Stimulated activated CD8-positive, alpha-beta memory T cell treated with anti-CD3 and anti-CD28 coated beads, Interleukin-2, amount 100 ng/mL, for 48 hours (primary cell): ENCODE data around the gene STX18.
A peak's percentile ranks its signal among the peaks of the same experiment; 100 is the strongest.
"Not testable (repeated sequence)": the region's sequence is repeated elsewhere in the genome, so short reads cannot be mapped to it uniquely, and the experiment has no call there.

ENCODE experiments used
- DNase-seq, 2 donors: peaks; one replicate each; pipeline ENCODE4 v3.0.0-alpha.2; 2020; ENCODE audit warnings: low read depth in 2 of 2

Gene STX18

DNA sequence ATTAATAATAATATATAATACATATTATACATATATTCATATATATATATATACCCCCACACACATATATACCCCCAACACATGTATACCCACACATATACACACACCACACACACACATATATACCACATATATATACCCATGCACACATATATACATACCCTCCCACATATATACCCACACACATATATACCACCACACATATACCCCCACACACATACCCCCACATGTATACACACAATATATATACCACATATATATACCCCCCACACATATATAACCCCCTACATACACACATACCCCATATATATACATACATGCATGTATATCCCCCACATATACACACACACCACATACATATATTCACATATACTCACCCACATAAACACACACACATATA lies 103.0 kb downstream of the STX18 start:
- DNase-seq = no peak

GRCh38 chr4:4437798-4438470 lies 103.9 kb downstream of the STX18 start:
- DNase-seq = no peak

DNA sequence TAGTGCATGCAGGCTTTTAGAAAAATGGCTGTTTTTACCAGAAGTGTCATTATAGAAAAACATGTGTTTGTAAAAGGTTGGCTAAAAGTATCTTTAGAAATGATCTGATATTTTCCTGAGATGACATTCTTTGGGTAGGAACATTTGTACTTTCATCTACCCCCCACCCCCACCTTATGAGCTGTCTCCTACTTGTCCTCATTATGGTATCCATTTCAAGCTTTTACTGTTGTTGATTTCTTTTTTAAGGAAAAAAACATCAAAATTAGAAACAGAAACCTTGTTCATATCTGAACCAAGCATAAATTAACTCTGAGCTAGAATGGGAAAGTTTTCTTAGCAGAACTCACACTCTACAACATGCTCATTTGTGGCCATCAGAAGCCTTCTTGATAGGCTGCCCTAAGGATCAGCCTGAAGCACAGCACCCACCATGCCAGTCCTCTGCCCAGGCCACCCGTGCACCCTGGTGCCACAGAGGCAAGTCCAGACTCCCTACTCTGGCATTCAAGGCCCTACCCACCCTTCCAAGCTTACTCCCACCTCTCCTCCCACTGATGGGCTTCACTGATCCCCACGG lies 105.5 kb downstream of the STX18 start:
- no peak for DNase-seq

DNA sequence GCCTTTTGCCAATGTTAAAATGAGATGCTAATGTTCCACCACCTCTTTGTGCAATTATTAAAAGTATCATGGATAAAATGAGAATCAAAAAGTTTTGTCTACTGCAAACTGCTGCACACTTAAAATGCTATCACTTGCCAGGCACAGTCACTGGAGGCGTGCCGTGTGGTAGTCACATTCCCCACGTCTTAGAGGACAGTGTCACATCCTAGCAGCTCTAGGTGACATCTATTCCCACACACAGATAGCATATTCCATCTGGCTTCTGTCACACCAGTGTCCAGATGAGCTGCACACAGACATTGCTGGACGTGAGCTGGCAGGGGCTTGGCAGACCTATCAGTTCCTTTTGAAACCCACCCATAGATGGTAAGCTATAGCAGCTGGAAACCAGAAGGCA lies 107.9 kb downstream of the STX18 start:
- DNase-seq = no peak

DNA sequence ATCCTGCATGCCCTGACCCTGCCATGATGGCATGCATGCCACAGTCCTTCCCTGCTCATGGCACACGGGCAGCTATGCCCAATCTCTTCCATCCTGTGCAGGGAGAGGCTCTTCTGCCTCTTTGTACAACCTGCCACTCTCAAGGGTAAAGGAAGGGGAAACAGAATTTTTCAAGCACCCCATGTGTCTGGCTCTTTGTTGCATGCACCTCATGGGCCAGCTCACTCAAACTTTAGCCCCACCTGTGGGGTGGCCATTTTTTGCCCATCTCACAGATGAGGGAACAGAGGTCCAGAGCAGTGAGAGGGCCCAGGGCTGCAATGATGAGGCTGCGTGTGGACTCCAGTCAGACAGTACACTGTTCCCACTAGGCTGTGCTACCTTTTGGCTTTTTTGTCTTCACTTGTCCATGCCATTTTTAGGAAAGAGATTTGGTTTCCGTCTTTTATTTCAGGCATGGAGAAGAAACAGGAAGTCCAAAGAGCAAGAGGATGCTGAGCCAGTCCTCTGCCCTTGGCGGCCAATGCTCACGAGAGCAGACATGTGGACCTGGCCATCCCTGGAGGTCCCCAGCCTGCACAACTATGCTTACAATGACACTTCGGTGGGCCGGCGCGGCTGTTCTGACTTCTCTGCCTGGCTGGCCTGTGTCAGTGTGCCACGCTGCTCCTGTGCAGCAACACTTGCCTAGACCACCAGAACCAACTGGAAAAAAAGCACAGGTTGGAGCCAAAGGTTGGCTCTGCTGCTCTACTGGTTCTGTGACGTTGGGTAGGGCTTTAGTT lies 109.3 kb downstream of the STX18 start:
- DNase-seq = no peak

GRCh38 chr4:4430492-4431195 lies 111.2 kb downstream of the STX18 start:
- DNase-seq = peak; percentile 14 to 26

- no peak for DNase-seq
Measured at GRCh38 chr4:4428966-4429875, 112.6 kb downstream of the STX18 start.

DNA sequence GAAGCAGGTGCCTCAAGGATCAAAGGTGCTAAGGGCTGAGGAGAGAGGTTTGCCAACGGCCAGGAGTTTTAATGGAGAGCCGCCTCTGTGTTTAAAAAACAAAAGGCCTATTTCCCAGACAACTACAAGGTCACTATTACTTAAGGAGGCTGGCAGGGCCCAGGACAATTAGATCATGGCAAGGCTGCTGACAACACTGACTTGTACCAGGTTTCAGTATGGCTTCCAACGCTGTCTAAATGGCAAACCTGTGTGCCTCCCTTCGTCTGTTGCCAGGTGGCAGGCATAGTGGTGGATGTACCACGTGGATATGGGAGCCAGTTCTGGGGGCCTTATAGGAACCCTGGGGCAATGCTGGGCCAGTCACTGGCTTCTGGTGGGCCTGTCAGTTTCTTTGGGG lies 114.0 kb downstream of the STX18 start:
- no peak for DNase-seq

DNA sequence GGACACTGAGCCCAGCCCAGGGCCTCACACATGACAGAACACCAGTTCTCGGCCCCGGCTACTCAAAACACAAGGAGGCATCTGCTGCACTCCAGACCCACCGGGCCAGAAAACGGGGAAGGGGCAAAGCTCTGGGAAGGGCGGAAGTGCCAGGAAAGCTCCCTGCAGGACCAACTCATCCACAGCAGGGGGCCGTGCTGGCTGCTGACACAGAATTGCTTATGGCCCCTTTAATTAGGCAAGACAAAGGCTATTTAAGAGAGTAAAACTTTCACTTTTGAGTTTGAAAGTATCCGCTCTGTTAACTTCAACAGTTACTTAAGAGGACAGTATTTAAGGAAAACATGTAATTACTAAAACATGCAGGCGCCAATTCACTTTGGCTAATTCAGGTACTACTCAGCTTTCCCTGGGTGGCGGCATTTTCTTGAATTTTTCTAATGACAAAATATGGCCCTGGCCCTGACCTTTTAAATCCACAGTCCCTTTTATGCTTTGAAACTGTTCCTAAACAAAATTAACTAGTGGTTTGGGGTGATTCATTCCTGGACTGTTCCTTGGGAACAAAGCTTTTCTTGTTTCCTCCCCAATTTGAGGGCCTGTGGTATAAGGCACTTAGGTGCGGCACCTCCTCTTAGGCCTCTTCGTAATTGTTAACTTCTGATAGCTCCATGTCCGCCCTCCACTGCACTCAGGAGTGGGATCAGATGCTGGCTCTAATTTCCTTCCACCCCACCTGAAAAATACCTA lies 114.6 kb downstream of the STX18 start:
- no peak for DNase-seq

DNA sequence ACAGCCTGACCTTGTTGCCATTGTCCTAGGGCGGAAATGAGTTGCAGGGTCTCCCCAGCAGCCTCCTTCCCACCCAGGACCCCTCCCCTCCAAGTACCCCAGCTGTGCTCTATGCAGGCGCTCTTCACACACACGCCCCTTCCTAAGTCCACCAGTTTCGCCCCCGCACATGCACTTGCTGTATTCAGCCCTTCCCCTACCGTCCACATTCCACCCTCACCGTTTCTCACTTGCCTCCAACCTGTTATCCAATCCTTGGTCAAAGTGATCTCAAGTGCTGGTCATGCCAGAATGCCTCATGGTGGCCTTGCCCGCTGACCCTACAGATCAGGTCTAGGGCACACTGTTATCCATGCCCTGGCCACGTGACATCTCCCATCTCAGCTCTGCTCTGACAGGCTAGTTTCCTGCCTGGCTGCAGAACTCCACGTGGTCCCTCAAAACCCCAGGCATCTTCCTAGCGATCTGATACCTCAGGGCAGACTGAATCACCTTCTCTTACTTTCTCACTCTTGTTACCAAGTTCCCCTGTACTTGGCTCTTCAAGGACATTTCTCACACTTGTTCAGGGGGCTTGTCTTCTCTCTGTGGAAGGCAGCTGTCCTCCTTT lies 115.2 kb downstream of the STX18 start:
- no peak for DNase-seq

DNA sequence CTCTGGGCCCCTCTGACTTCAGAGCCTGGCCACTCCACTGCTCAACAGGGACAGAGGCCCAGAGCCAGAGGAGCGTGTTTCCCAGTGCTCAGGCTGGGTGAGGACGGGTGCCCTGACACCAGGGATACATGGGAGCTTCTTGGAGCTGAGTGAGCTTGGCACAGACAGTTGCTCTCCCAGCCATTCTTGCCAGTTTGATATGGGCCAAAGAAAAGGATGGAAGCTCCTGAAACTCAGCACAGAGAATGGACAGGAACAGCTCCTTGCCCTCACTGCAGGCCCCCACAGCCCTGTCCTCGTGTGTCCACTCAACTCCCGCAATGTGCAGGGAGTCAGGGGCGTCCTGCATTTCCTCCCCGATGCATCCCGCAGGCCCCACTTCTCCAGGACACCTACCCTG lies 116.2 kb downstream of the STX18 start:
- no peak for DNase-seq

- no peak for DNase-seq
Measured at GRCh38 chr4:4425119-4425690, 116.6 kb downstream of the STX18 start.

DNA sequence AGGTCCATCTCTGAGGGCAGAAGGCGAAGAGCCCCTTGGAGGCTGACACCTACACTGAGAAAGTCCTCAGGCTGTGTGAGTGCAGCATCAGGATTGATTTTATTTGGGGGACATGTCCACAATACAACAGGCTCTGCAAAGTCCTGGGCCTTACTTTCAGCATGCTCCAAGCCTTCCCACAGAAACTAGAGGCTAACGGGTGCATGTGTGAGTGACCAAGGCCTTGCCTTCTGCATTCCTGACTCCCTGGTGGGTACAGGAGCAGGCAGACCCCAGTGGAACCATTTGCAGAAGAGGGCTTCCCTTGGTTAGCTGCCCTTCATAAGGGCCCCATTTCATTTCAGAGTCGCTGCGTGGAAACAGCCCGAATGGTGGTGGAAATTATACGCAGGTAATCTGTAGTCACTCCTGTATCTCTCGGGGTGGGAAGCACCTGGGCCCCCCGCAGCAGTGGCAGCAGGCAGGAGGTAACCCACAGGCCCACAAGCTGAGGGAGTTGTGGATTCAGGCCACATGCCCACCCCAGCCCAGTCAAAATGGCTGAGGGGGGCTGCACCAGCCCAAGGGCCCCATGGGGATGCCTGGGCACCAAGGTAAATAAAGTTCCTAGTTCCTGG lies 117.2 kb downstream of the STX18 start:
- DNase-seq = no peak

DNA sequence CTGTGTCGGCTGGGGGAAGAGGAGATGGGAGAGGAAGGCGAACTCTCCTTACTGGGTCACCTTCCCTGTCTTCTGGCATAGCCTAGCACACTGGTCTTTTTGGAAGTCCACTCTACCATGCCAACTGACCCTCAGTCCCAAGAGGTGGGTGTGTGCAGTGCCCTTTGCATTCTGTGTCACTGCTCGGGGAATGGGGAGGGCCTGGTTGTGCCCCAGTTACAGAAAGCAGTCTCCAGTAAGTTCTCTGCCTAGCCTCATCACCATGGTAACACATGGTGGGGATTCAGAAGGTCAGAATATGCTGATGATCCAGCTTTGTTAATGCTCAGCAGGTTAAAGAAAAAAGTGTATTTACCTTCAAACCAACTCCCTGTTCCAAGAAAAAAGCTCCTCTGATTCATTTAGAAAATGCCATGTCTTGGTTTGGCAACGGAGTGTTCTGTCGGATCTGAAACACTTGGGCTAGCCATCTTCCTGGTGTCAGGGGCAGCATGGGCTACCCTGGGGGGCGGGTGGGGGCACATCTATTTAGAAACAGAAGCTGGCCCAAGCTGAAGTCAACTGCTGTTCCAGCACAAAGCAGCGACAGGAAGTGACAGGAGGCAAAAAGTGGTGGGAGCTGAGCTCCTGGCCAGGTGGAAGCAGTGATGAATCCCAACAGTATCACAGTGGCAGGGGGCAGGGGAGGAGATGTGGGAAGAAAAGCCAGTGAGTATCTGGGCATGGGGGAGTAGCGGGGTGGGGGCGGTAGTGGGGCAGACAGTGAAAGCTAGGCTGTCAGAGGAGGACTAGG lies 117.9 kb downstream of the STX18 start:
- DNase-seq = no peak

DNA sequence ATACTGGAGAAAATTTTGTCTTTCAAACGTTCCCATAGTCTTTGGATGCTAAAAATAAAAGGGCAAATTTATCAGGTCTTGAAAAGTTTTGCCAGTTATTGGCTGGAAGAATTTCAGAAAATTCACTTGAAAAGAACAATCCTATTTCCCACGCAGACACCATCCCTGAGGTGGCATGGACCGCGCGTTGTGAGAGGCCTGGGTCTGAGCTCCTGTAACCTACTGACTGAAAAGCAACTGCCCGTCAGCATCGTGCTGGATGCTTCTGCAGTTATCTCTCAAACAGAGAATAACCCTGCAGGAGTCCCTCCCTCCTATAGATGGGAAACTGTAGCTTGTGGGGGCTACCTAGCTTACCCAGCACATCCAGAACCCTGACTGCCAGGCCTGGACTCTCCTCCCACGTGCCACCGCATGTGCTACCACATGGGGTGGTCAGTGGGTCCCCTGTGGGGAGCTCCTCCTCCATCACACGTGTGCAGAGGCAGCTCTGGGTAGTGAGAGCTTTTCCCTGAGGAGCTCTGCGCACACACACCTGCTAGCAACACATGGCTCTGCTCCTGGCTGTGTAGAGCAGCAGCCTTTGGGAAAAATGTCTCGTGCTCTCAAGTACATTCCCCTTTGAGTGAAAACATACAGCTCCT lies 118.9 kb downstream of the STX18 start:
- DNase-seq = no peak

DNA sequence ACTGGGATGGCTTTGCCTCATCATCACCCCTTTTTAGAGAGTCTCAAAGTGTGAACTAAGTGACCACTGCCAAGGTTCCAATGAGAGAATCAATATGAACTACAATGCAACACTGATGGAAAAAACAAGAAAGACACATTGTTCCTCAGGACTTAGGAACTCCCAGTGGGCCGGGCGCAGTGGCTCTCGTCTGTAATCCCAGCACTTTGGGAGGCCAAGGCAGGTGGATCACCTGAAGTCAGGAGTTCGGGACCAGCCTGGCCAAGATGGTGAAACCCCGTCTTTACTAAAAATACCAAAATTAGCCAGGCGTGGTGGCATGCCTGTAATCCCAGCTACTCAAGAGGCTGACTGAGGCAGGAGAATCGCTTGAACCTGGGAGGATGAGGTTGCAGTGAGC lies 119.7 kb downstream of the STX18 start:
- not testable (repeated sequence) for DNase-seq

- DNase-seq = no peak
Measured at GRCh38 chr4:4421356-4421755, 120.5 kb downstream of the STX18 start.

GRCh38 chr4:4420421-4420820 lies 121.4 kb downstream of the STX18 start:
- DNase-seq = no peak
